MM.1S (cell line): Measurements from ENCODE around the gene GAB1.

Source experiments
- DNase-seq: peaks from one replicate; pipeline ENCODE4 v3.0.0-alpha.2; 2015
- H2AFZ ChIP-seq: fragments of 300-600 bp; sonication (generic); 2 replicates; pipeline ENCODE4 v1.6.0; 2016; ENCODE audit warnings: antibody characterized with exemption, low read length
- H3F3A ChIP-seq: fragments of 300-600 bp; sonication (generic); 2 replicates; pipeline ENCODE4 v1.6.1; 2016; ENCODE audit warnings: mild to moderate bottlenecking, antibody characterized with exemption, low read length, moderate library complexity, mixed read lengths; ENCODE audit not compliant: insufficient read depth
- H3K27ac ChIP-seq: fragments of 300-600 bp; sonication (generic); 2 replicates; pipeline ENCODE4 v1.5.1; 2016; ENCODE audit warnings: mild to moderate bottlenecking, low read length
- H3K27me3 ChIP-seq: fragments of 300-600 bp; sonication (generic); replicated peaks from 2 replicates; pipeline ENCODE4 v1.6.0; 2016; ENCODE audit warnings: low read length; ENCODE audit not compliant: insufficient read depth
- H3K36me3 ChIP-seq: fragments of 300-600 bp; sonication (generic); replicated peaks from 2 replicates; pipeline ENCODE4 v1.6.1; 2016; ENCODE audit warnings: mild to moderate bottlenecking, low read length, mixed read lengths; ENCODE audit not compliant: insufficient read depth
- H3K4me1 ChIP-seq: fragments of 300-600 bp; sonication (generic); 2 replicates; pipeline ENCODE4 v1.6.1; 2016; ENCODE audit warnings: low read length, mixed read lengths
- H3K4me2 ChIP-seq: fragments of 300-600 bp; sonication (generic); 2 replicates; pipeline ENCODE4 v1.6.0; 2016; ENCODE audit warnings: low read depth, low read length
- H3K4me3 ChIP-seq: fragments of 300-600 bp; sonication (generic); 2 replicates; pipeline ENCODE4 v1.5.1; 2016; ENCODE audit warnings: low read length, mixed read lengths
- H3K79me2 ChIP-seq: fragments of 300-600 bp; sonication (generic); 2 replicates; pipeline ENCODE4 v1.6.1; 2016; ENCODE audit warnings: mixed run types, low read length, mixed read lengths
- H3K9ac ChIP-seq: fragments of 300-600 bp; sonication (generic); 2 replicates; pipeline ENCODE4 v1.6.1; 2016; ENCODE audit warnings: low read length, mixed read lengths
- H3K9me2 ChIP-seq: fragments of 300-600 bp; sonication (generic); replicated peaks from 2 replicates; pipeline ENCODE4 v1.6.1; 2016; ENCODE audit warnings: mild to moderate bottlenecking, low read length, mixed read lengths; ENCODE audit not compliant: insufficient read depth
- H3K9me3 ChIP-seq: fragments of 300-600 bp; sonication (generic); replicated peaks from 2 replicates; pipeline ENCODE4 v1.6.1; 2016; ENCODE audit warnings: mild to moderate bottlenecking, low read length, mixed read lengths; ENCODE audit not compliant: insufficient read depth
- H4K20me1 ChIP-seq: fragments of 300-600 bp; sonication (generic); 2 replicates; pipeline ENCODE4 v1.6.1; 2016; ENCODE audit warnings: mild to moderate bottlenecking, low read length, moderate library complexity, mixed read lengths; ENCODE audit not compliant: insufficient read depth
- EZH2 ChIP-seq: fragments of 300-600 bp; sonication (generic); optimal IDR thresholded peaks from 2 replicates; pipeline ENCODE3; 2017; ENCODE audit warnings: low read depth, mild to moderate bottlenecking, antibody characterized with exemption, low read length, mixed read lengths
- EZH2phosphoT487 ChIP-seq: fragments of 300-600 bp; sonication (generic); IDR thresholded peaks from 2 replicates; pipeline ENCODE4 v1.6.1; 2018; ENCODE audit warnings: antibody characterized with exemption, low read length
- TF ChIP-seq, protein P1 (sequence below): fragments of 300-600 bp; sonication (generic); IDR thresholded peaks from 2 replicates; pipeline ENCODE4 v1.5.1; 2016; ENCODE audit warnings: antibody characterized with exemption, low read length, mixed read lengths

Gene GAB1

DNA sequence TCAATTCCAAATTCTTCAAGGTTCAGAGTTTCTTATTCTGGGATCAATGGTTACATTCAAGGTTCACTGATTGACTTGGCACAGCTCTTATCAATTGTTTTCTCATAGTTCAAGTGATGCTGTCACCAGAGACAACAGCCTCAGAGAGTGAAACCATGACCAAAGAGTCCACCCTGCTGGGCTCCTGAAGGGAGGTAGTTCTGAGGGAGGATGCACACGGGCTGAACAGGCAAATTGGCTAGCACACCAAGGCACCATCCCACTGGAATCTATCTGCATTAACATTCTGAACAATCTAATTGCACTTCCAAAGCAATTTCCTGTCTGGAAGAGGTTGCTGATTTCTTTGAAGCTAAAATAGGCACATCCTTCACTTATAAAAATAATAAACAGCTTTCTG lies 16.6 kb upstream of the GAB1 start:
- Histone ChIP-seq H3F3A (no peaks in the 10 kb centered on the region), H4K20me1 (no peaks in the 10 kb centered on the region), H3K79me2 (no peaks in the 10 kb centered on the region), H3K9me3 (no peaks in the 10 kb centered on the region), H3K9me2 (no peaks in the 10 kb centered on the region), H3K4me3 (no peak overlapping the region), H3K27ac (no peak overlapping the region), H3K36me3 (no peaks in the 10 kb centered on the region), H3K4me1 (no peaks in the 10 kb centered on the region), H3K9ac (no peak overlapping the region), H2AFZ (no peak overlapping the region), H3K27me3 (no peaks in the 10 kb centered on the region), H3K4me2 (no peak overlapping the region)
- no peak for DNase-seq
- TF ChIP-seq, protein P1, sequence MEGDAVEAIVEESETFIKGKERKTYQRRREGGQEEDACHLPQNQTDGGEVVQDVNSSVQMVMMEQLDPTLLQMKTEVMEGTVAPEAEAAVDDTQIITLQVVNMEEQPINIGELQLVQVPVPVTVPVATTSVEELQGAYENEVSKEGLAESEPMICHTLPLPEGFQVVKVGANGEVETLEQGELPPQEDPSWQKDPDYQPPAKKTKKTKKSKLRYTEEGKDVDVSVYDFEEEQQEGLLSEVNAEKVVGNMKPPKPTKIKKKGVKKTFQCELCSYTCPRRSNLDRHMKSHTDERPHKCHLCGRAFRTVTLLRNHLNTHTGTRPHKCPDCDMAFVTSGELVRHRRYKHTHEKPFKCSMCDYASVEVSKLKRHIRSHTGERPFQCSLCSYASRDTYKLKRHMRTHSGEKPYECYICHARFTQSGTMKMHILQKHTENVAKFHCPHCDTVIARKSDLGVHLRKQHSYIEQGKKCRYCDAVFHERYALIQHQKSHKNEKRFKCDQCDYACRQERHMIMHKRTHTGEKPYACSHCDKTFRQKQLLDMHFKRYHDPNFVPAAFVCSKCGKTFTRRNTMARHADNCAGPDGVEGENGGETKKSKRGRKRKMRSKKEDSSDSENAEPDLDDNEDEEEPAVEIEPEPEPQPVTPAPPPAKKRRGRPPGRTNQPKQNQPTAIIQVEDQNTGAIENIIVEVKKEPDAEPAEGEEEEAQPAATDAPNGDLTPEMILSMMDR = no peak
- TF ChIP-seq EZH2phosphoT487 (no peak), EZH2 (no peak)

DNA sequence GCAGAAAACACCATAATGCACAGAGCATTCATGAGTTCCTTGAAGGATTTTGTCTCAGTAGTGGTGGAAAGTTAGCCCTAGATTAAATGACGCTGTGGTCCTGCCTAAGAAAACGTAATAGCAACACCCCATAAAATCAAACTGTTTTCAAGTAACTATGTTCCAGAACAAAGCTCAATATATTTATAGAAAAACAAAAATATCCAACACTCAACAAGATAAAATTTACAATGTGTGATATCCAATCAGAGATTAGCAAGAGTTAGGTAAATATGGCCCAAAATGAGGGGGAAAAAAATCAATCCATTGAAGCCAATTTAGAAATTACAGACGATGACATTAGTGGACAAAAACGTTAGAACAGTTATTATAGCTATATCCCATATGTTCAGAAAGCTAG lies 9.9 kb upstream of the GAB1 start:
- Histone ChIP-seq H3K36me3 (no peaks in the 10 kb centered on the region), H4K20me1 (no peaks in the 10 kb centered on the region), H2AFZ (no peak overlapping the region), H3K4me3 (no peak overlapping the region), H3K9ac (no peak overlapping the region), H3K27ac (no peak overlapping the region), H3K79me2 (no peaks in the 10 kb centered on the region), H3K9me3 (no peaks in the 10 kb centered on the region), H3K9me2 (no peaks in the 10 kb centered on the region), H3K4me1 (no peaks in the 10 kb centered on the region), H3K27me3 (no peaks in the 10 kb centered on the region), H3F3A (no peaks in the 10 kb centered on the region), H3K4me2 (no peak overlapping the region)
- no peak for DNase-seq
- TF ChIP-seq EZH2phosphoT487 (no peak), EZH2 (no peak)
- TF ChIP-seq, protein P1 = no peak

DNA sequence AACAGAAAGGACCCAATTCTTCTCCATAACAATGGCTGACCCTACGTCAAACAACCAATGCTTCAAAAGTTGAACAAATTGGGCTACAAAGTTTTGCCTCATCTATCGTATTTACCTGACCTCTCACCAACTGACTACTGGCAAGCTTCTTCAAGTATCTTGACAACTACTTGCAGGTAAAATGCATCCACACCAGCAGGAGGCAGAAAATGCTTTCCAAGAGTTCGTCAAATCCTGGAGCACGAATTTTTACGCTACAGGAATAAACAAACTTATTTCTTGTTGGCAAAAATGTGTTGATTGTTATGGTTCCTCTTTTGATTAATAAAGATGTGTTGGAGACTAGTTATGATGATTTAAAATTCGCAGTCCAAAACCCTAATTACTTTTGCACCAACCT lies 6.7 kb upstream of the GAB1 start:
- Histone ChIP-seq H3K36me3 (no peaks in the 10 kb centered on the region), H3K9me3 (no peaks in the 10 kb centered on the region), H3K9me2 (no peaks in the 10 kb centered on the region), H3K79me2 (no peaks in the 10 kb centered on the region), H3K27me3 (no peaks in the 10 kb centered on the region), H4K20me1 (no peaks in the 10 kb centered on the region), H3K27ac (no peak overlapping the region), H3K4me2 (no peak overlapping the region), H3F3A (no peaks in the 10 kb centered on the region), H3K9ac (no peak overlapping the region), H2AFZ (no peak overlapping the region), H3K4me1 (no peaks in the 10 kb centered on the region), H3K4me3 (no peak overlapping the region)
- DNase-seq = no peak
- TF ChIP-seq, protein P1 = no peak
- TF ChIP-seq EZH2 (no peak), EZH2phosphoT487 (no peak)
